ENCODE measurements around the gene MFSD12.

- TF ChIP-seq, protein P1, sequence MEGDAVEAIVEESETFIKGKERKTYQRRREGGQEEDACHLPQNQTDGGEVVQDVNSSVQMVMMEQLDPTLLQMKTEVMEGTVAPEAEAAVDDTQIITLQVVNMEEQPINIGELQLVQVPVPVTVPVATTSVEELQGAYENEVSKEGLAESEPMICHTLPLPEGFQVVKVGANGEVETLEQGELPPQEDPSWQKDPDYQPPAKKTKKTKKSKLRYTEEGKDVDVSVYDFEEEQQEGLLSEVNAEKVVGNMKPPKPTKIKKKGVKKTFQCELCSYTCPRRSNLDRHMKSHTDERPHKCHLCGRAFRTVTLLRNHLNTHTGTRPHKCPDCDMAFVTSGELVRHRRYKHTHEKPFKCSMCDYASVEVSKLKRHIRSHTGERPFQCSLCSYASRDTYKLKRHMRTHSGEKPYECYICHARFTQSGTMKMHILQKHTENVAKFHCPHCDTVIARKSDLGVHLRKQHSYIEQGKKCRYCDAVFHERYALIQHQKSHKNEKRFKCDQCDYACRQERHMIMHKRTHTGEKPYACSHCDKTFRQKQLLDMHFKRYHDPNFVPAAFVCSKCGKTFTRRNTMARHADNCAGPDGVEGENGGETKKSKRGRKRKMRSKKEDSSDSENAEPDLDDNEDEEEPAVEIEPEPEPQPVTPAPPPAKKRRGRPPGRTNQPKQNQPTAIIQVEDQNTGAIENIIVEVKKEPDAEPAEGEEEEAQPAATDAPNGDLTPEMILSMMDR (IDR thresholded peaks at IDR 0.05) = no peak
- TF ChIP-seq ZFX (IDR thresholded peaks at IDR 0.05; ENCODE audit: borderline replicate concordance) = no peak
These were observed 22.2 kb downstream of the MFSD12 start for GRCh38 chr19:3535235-3535535.

All from 22Rv1 (cell line).